RPMI8226 (cell line): ENCODE data around the gene IMPACT.

Experiments
- DNase-seq: peaks from one replicate; pipeline ENCODE4 v3.0.0-alpha.2; 2015

The IMPACT gene

DNA sequence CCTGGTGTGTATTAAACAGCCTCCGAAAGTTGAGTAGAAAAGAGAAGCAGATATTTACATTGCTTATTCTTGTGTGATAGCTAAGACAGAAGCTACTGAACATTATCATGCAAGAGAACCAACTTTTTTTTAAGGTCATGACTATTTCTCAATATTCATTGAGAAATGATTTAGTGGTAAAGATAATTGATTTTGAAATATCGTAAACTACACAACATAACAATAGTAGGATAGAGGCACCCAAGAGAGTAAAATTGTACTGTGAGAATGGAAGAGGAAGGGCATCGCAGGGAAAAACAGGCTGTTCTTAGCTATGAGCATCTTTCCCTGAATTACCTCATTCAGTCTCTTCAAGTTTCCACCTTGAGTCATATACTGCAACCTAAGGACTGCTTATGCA lies 59.2 kb downstream of the IMPACT start:
- no peak for DNase-seq

DNA sequence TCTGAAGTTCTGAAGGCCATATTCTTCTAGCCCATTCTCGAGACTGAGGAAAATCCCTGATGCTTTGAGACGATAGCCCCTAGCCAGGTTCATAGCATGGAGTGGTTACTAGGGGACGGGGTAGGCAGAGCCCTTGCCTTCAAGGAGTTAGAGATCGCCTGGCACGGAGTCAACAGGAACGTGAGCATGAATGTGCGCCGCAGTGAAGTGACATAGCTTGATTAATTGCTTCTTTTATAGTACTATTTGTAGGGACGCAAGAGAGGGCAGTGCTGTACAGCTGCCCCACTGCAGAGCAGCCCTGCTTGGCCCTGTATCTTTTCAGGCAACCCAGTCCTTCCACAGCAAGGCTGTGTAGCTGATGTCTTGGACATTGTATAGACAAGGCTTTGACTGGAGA lies 60.2 kb downstream of the IMPACT start:
- DNase-seq = no peak

DNA sequence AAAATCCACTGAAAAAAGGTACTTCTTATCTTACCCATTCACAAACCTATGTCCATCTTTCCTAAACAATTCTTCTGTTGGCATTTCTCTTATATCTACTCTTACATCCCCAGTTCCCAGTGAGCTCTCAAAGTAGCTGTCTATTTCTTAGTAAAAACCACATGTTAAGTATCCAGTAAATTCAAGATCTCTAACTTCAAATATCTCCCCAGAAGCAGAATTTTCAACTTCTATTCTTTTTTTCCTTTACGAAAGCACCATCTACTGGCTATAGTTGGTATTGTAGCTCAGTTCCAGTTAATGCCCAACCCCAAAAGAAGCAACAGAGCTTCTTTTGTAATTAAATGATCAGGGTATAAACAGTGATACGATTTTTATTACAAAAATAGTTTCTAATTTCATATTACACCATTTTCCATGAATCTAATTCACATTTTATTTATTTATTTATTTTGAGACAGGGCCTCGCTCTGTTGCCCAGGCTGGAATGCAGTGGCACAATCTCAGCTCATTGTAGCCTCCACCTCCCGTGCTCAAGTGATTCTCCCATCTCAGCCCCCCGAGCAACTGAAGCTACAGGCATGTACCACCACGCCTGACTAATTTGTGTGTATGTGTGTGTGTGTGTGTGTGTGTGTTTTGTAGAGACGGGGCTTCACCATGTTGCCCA lies 62.5 kb downstream of the IMPACT start:
- peak; percentile 63 for DNase-seq

DNA sequence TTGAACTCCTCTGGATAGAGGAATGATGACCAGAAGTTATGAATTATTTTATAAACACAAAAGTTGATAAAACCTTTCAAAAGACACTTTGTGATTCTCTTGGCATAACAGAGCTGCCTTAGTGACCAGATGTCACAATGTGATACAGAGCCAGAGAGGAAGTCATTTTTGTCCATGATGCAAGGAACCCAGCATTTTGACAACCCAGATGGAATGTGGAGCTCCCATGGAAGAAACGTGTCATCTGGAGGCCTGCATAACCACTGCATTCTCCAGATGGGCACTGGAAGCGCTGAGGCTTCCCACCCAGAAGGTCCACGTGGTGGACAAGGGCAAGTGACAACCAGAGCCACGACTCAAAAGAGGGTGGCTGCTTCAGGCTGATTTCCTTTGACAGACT lies 64.1 kb downstream of the IMPACT start:
- DNase-seq = no peak

DNA sequence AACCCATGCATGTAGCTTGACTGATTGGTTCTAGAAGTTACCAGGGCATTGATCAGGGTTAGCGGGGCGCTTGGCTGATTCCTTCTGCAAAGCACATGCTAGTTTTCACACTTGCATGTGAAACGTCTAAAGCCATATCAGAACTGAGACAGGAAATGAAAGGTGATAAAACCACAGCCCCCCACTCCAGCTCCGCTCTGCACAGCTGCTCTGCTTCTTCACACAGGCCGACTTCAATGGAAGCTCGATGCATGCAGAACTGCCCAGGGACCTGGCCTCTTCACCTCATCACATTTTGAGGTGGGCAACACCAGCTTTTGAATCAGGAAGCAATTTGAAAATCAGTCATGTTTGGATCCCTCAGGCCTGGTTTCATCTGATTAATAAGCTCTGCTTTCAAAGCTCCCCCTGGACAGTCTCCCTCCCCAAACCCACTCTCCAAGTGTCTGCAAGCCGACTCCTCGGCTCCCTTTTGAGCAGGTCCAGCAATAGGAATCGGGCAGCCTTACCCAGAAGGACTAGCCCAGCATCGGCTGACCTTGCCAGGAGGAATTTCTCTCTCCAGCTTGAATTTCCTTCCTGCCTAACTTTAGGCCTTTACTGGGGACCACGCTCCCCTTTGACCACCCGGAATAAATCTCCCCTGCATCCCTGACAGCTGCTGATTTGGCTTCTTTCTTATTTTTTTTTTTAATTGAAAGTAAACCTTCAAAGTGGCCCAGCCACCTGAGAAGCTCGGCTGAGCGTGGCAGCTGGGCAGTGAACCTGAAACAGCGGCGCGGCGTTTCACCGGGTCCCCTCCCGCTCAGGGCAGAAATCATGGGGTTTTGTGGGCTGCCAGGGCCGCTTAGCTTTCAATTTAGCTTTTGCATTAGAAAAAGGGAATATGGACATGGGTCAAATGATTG lies 65.7 kb downstream of the IMPACT start:
- DNase-seq = no peak

DNA sequence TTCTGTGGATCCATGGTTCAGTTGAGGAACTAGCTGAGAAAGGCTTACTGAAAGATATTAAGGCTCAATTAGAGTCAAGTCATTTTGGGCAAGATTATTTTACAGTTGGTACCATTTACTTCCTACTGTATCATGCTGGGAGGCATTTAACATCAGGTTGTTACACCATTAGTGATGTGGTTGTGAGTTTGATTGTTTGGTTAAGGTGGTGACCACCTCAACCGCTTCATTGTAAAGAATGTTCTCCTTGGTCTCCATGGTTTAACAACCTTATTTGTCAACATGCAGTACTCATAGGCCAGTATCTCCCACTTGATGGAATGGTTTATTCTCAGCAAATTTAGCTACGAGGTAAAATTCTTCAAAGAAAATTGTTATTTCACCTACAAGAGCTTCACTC lies 68.1 kb downstream of the IMPACT start:
- DNase-seq = no peak

DNA sequence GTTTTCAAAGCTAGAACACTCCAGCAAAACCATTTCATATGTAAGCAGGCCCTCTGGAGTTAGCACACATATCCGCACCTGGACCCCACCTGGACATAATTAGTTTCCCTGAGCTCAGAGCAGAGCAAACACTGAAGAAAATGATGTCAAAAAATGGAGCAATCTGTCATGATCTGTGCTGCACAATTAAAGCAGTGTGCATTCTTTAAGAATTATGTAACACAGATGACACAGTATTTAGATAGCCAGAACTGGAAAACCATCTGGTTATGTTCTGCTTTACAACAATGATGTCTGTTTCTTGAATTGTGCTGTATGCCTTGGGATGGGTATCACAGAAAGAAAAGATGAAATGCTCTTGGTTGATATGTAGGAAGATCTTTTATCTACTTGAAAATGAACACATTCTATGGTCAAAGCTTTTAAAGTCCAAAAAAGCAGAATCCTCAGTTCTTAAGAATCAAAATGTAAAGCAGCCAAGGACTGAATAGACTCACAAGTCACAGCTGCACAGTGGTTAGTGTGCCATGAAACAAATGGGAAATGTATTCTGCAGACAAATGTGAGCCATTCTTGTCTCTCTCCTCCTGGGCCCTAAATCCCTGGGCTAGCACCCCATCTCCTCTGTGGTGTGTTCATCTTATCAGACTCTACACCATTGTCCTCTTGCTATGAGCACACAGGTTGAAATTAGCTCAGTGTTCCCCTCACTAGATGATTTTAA lies 70.7 kb downstream of the IMPACT start:
- DNase-seq = no peak

DNA sequence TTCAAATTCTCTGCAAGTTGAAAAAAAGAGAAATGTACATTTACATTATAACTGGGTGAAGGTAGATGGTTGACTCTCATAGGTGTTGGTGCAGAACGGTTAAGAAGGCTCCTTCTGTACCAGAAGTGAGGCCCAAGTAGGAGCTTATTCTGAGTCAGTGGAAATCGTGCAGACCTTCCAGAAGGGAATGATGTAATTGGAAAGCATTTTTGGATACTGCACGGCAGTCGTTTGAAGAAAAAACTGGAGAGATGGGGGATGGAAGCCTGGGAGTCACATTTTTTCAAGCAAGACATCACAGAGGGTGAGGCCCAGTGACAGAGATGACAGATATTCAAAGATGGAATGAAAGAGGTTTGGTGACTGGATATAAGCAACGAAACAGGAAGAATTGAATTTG lies 73.3 kb downstream of the IMPACT start:
- no peak for DNase-seq

DNA sequence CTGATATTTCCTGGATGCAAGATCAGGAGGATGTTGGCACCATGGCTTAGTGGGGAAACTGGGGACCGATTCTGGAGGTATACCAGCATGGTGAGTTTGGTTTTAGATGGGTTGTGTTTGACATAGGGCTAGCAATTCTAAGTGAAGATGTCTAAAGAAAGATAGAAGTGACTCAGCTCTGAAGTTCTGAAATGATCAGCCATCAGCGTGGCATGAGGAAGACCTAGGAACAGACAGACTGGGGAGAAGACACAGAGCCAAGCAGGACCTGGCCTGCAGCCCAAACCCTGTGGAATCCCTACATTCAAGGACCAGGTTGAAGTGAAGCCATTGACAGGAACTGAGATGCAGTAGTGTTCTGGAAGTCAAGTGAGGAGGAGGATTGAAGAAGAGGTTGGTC lies 73.7 kb downstream of the IMPACT start:
- no peak for DNase-seq

DNA sequence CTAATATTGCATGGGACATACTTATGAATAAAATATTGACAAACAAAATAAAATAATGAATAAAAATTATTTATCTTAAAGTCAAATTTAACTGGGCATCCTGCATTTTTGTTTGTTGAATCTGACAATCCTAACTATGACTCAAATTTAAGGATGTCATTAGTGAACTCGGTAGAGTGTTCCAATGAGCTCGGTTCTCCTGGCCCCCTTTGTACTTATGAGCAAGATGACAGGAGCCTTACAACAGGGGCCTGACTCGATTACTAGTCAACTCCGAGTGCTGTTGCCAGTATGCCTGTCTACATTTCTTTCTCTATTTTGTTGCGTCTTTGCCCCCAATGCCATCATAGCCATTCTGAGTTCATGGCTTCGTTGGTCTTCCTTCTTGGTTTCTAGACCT lies 74.3 kb downstream of the IMPACT start:
- no peak for DNase-seq

DNA sequence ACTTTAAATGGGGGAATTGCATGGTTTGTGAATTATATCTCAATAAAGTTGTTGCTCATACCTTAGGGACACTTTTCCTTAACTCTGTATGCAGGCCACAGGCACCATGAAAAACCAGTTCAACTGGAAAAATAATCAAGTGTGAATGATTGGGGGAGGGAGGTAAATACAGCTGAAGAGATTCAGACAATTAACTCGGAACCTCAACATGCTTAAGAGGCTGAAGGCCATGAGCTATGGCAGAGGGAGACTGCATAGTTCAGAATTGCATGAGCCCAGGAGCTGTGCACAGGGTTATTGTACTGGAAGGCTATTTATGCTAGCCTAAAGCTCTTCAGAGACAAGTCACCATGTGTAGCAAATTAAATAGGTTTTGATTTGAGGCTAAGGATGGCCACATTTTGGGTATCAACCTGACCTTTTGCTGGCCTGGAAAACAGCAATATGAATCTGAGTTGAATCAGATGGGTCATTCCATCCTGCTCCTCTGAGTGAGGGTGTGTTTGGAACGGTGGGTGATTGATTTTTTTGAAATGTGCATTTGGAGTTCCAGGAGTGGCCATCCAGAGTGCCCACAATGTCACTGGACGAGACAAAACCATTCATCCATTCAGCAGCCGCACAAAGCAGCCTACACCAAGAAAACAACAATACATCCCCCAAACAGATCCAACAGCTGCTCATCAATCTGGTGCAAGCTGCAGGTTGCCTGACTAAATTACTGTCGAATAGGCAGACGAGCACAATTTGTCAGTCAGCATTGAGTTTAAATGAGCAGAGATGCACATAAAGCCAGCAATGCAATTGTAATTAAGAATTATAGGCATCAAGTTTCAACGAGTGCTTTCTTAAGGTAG lies 76.4 kb downstream of the IMPACT start:
- DNase-seq = no peak
